T follicular helper cell (primary cell): ENCODE data around the gene APOOL.
"Not testable (repeated sequence)": the region's sequence is repeated elsewhere in the genome, so short reads cannot be mapped to it uniquely, and the experiment has no call there.

Experiments
- DNase-seq: peaks from one replicate; pipeline ENCODE4 v3.0.0-alpha.2; 2020; ENCODE audit warnings: low read depth
- total RNA-seq, 2 experiments: gene quantifications; one replicate each; lab custom pipeline; 2026; lab: John Stamatoyannopoulos, UW

The APOOL gene
- 12.2 to 16.3 reads per million in 2 experiments for total RNA-seq

GRCh38 chrX:85003655-85004244, at the start of gene APOOL:
APOOL (plus strand) TSS chrX:85003877; CDS start chrX:85003913, 36 bp downstream.
- peak; percentile 56 for DNase-seq

- no peak for DNase-seq
Measured at GRCh38 chrX:84956304-84956703, 47.4 kb upstream of the APOOL start.

GRCh38 chrX:84974803-84975202, 28.9 kb upstream of the APOOL start:
- DNase-seq, result no peak

- not testable (repeated sequence) for DNase-seq
Measured at GRCh38 chrX:84991739-84992138, 11.9 kb upstream of the APOOL start.

GRCh38 chrX:84993150-84993549, 10.5 kb upstream of the APOOL start:
- DNase-seq, result no peak

- no peak for DNase-seq
Measured at GRCh38 chrX:85001344-85001743, 2.3 kb upstream of the APOOL start.

GRCh38 chrX:85004255-85004654, 578 bp downstream of the APOOL start:
- no peak for DNase-seq

- DNase-seq, result no peak
Measured at GRCh38 chrX:85012098-85012497, 8.4 kb downstream of the APOOL start.

GRCh38 chrX:85015351-85015750, 11.7 kb downstream of the APOOL start:
- DNase-seq, result not testable (repeated sequence)

- no peak for DNase-seq
Measured at GRCh38 chrX:85017721-85018120, 14.0 kb downstream of the APOOL start.

GRCh38 chrX:85018471-85018870, 14.8 kb downstream of the APOOL start:
- no peak for DNase-seq

GRCh38 chrX:85020216-85020615, 16.5 kb downstream of the APOOL start:
- DNase-seq, result no peak

- DNase-seq, result no peak
Measured at GRCh38 chrX:85024044-85024443, 20.4 kb downstream of the APOOL start.

- no peak for DNase-seq
Measured at GRCh38 chrX:85024562-85024961, 20.9 kb downstream of the APOOL start.

- DNase-seq, result no peak
Measured at GRCh38 chrX:85026170-85026569, 22.5 kb downstream of the APOOL start.

GRCh38 chrX:85029043-85029442, 25.4 kb downstream of the APOOL start:
- no peak for DNase-seq

- DNase-seq, result no peak
Measured at GRCh38 chrX:85031505-85031904, 27.8 kb downstream of the APOOL start.

GRCh38 chrX:85037114-85037513, 33.4 kb downstream of the APOOL start:
- no peak for DNase-seq

- DNase-seq, result no peak
Measured at GRCh38 chrX:85051627-85052026, 48.0 kb downstream of the APOOL start.

GRCh38 chrX:85052205-85052604, 48.5 kb downstream of the APOOL start:
- DNase-seq, result no peak

GRCh38 chrX:85052636-85053343, 49.1 kb downstream of the APOOL start:
- no peak for DNase-seq

- no peak for DNase-seq
Measured at GRCh38 chrX:85065512-85066198, 62.0 kb downstream of the APOOL start.

- DNase-seq, result not testable (repeated sequence)
Measured at GRCh38 chrX:85077247-85077646, 73.6 kb downstream of the APOOL start.
